HepG2 (cell line): ENCODE results near the gene NCOA3. TPM values are rescaled to one million over a fixed set of nuclear protein-coding genes. Genes with fewer than 3 reads are reported as not detected.

Source experiments
- CBX5 ChIP-seq: sonication (generic); formaldehyde crosslinking; IDR thresholded peaks from 2 replicates; pipeline ENCODE4 v1.4.0; 2020; ENCODE audit warnings: missing genetic modification reagents, borderline replicate concordance
- FOXC1 ChIP-seq: sonication (generic); formaldehyde crosslinking; IDR thresholded peaks from 2 replicates; pipeline ENCODE4 v1.8.0; 2022; ENCODE audit warnings: mild to moderate bottlenecking, missing genetic modification reagents, borderline replicate concordance
- ISL2 ChIP-seq: sonication (generic); formaldehyde crosslinking; IDR thresholded peaks from 2 replicates; pipeline ENCODE4 v1.5.0; 2020; ENCODE audit warnings: missing genetic modification reagents
- KAT8 ChIP-seq: IDR thresholded peaks from 2 replicates; pipeline ENCODE4 v1.6.1; 2016; ENCODE audit warnings: missing genetic modification reagents, missing compliant biosample characterization
- NONO ChIP-seq, 2 experiments: fragments of 450-650 bp in 1 of 2; sonication (generic) in 1 of 2; formaldehyde crosslinking in 1 of 2; IDR thresholded peaks in 1 of 2; conservative IDR thresholded peaks in 1 of 2; 2 replicates each; pipeline versions ENCODE4 v1.6.1 to v1.8.0; 2017 to 2022; ENCODE audit warnings: mild to moderate bottlenecking in 1 of 2, missing genetic modification reagents in 1 of 2, moderate library complexity in 1 of 2
- THAP11 ChIP-seq: IDR thresholded peaks from 2 replicates; pipeline ENCODE4 v1.6.1; 2016; ENCODE audit warnings: missing biosample characterization, missing genetic modification reagents
- TOPORS ChIP-seq: sonication (generic); formaldehyde crosslinking; IDR thresholded peaks from 2 replicates; pipeline ENCODE4 v1.8.0; 2023; ENCODE audit warnings: mild to moderate bottlenecking, missing genetic modification reagents
- ZC3H4 ChIP-seq: sonication (generic); formaldehyde crosslinking; IDR thresholded peaks from 2 replicates; pipeline ENCODE4 v1.4.0; 2020; ENCODE audit warnings: missing genetic modification reagents, borderline replicate concordance
- ZNF317 ChIP-seq: sonication (generic); formaldehyde crosslinking; IDR thresholded peaks from 2 replicates; pipeline ENCODE4 v1.5.0; 2020; ENCODE audit warnings: mild to moderate bottlenecking, missing genetic modification reagents
- ZNF7 ChIP-seq: IDR thresholded peaks from 2 replicates; pipeline ENCODE4 v1.6.1; 2016; ENCODE audit warnings: missing biosample characterization, missing genetic modification reagents
- ZNF83 ChIP-seq: sonication (generic); formaldehyde crosslinking; IDR thresholded peaks from 2 replicates; pipeline ENCODE4 v1.4.0; 2020; ENCODE audit warnings: missing genetic modification reagents, mild to moderate bottlenecking, borderline replicate concordance
- ZSCAN22 ChIP-seq: sonication (generic); formaldehyde crosslinking; IDR thresholded peaks from 2 replicates; pipeline ENCODE4 v1.4.0; 2020; ENCODE audit warnings: mild to moderate bottlenecking, missing genetic modification reagents
- polyA plus RNA-seq, 8 experiments: library from polyadenylated mRNA; depleted of rRNA in 3 of 8; stranded (reverse) in 7 of 8; unstranded in 1 of 8; fragments of >200 nt; fragmentation: Illumina TruSeq in 4 of 8; extraction: Trizol in 4 of 8; gene quantifications; 2 replicates each; pipeline versions ENCODE4 v1.2.1 to v1.2.3, GENCODE V29; 2011 to 2016; ENCODE audit warnings: low read depth in 4 of 8, missing spikeins in 1 of 8, mixed read lengths in 1 of 8; ENCODE audit not compliant: insufficient read depth in 1 of 8
- total RNA-seq, 5 experiments: library from RNA; depleted of rRNA; stranded (reverse); fragments of >200 nt; fragmentation: Illumina TruSeq; extraction: Trizol; gene quantifications; 2 replicates each; pipeline ENCODE4 v1.2.3, GENCODE V29; 2016; ENCODE audit warnings: low read depth in 1 of 5
- TF ChIP-seq, protein P1 (sequence below): sonication (generic); formaldehyde crosslinking; IDR thresholded peaks from one replicate; pipeline ENCODE4 v1.5.1; 2020; ENCODE audit warnings: mild to moderate bottlenecking, missing genetic modification reagents; ENCODE audit errors: not compliant biosample characterization
- TF ChIP-seq, protein P2 (sequence below): sonication (generic); formaldehyde crosslinking; IDR thresholded peaks from 2 replicates; pipeline ENCODE4 v1.5.0; 2020; ENCODE audit warnings: mild to moderate bottlenecking, missing genetic modification reagents

The NCOA3 gene
- total and polyA plus RNA-seq, 2 of the 13 experiments (the other 11 are each of a cell fraction or from before 2014, with no cell fraction given): 35.0 to 56.8 TPM

DNA sequence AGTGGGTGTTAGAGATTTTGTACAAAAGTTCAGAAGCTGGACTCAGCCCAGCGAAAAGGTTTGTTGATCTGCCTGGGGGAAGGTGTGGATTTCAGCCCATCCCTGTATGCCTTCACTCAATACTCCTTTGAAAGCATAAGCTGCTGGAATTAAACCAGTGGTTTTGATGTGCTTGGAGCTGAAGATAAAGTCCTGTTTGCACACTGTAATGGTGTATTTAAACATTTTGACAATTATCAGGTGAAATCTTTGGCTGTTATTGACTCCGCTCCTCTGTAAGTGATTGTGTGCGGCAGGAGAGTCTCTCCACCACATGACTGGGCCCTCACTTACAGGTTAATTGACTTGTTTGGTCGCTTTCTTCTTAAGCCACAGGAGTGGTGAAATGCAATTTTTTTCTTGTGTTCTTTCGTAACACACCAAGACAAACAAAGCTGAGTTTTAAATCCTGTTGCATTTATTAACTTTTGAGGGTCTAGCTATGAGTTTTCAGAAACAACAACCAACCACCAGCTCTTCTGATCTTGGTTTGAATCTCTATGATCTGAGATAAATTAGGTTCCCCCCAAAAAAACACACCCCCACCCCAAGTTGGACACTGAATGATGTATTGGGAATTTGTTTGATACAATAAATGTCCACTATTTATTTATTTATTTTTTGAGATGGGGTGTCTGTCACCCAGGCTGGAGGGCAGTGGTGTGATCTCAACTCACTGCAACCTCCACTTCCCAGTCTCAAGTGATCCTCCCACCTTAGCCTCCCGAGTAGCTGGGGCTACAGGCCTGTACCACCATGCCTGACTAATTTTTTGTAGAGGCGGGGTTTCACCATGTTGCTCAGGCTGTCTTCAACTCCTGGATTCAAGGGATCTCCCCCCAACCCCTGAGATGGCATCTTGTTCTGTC lies 46.3 kb upstream of the NCOA3 start (continued):
- TF ChIP-seq, protein P1, sequence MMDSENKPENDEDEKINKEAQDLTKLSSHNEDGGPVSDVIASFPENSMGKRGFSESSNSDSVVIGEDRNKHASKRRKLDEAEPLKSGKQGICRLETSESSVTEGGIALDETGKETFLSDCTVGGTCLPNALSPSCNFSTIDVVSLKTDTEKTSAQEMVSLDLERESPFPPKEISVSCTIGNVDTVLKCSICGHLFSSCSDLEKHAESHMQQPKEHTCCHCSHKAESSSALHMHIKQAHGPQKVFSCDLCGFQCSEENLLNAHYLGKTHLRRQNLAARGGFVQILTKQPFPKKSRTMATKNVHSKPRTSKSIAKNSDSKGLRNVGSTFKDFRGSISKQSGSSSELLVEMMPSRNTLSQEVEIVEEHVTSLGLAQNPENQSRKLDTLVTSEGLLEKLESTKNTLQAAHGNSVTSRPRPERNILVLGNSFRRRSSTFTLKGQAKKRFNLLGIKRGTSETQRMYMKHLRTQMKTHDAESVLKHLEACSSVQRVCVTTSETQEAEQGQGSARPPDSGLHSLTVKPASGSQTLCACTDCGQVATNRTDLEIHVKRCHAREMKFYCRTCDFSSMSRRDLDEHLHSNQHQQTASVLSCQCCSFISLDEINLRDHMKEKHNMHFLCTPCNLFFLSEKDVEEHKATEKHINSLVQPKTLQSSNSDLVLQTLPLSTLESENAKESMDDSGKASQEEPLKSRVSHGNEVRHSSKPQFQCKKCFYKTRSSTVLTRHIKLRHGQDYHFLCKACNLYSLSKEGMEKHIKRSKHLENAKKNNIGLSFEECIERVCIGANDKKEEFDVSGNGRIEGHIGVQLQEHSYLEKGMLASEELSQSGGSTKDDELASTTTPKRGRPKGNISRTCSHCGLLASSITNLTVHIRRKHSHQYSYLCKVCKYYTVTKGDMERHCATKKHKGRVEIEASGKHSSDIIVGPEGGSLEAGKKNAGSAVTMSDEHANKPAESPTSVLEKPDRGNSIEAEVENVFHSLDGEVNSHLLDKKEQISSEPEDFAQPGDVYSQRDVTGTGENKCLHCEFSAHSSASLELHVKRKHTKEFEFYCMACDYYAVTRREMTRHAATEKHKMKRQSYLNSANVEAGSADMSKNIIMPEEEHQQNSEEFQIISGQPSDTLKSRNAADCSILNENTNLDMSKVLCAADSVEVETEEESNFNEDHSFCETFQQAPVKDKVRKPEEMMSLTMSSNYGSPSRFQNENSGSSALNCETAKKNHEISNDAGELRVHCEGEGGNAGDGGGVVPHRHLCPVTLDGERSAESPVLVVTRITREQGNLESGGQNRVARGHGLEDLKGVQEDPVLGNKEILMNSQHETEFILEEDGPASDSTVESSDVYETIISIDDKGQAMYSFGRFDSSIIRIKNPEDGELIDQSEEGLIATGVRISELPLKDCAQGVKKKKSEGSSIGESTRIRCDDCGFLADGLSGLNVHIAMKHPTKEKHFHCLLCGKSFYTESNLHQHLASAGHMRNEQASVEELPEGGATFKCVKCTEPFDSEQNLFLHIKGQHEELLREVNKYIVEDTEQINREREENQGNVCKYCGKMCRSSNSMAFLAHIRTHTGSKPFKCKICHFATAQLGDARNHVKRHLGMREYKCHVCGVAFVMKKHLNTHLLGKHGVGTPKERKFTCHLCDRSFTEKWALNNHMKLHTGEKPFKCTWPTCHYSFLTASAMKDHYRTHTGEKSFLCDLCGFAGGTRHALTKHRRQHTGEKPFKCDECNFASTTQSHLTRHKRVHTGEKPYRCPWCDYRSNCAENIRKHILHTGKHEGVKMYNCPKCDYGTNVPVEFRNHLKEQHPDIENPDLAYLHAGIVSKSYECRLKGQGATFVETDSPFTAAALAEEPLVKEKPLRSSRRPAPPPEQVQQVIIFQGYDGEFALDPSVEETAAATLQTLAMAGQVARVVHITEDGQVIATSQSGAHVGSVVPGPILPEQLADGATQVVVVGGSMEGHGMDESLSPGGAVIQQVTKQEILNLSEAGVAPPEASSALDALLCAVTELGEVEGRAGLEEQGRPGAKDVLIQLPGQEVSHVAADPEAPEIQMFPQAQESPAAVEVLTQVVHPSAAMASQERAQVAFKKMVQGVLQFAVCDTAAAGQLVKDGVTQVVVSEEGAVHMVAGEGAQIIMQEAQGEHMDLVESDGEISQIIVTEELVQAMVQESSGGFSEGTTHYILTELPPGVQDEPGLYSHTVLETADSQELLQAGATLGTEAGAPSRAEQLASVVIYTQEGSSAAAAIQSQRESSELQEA (CRISPR knock-in tag): no peak
- TF ChIP-seq ZSCAN22 (CRISPR knock-in tag) (peak; percentile 83; the same call in 1 of the 2 replicates), KAT8 (CRISPR knock-in tag) (peak; percentile 89), FOXC1 (CRISPR knock-in tag) (peak; percentile 79), TOPORS (CRISPR knock-in tag) (peak; percentile 93), NONO (IDR thresholded peaks at IDR 0.05) (no peak), NONO (CRISPR knock-in tag; conservative IDR thresholded peaks at IDR 0.05) (no peak; the same call in 1 of the 2 replicates), ZNF317 (CRISPR knock-in tag) (peak; percentile 92), THAP11 (CRISPR knock-in tag) (peak; percentile 81; the same call in 1 of the 2 replicates), ZNF7 (no peak), ZC3H4 (CRISPR knock-in tag) (no peak), CBX5 (CRISPR knock-in tag) (peak; percentile 81), ZNF83 (no peak), ISL2 (CRISPR knock-in tag) (peak; percentile 100)
- TF ChIP-seq, protein P2, sequence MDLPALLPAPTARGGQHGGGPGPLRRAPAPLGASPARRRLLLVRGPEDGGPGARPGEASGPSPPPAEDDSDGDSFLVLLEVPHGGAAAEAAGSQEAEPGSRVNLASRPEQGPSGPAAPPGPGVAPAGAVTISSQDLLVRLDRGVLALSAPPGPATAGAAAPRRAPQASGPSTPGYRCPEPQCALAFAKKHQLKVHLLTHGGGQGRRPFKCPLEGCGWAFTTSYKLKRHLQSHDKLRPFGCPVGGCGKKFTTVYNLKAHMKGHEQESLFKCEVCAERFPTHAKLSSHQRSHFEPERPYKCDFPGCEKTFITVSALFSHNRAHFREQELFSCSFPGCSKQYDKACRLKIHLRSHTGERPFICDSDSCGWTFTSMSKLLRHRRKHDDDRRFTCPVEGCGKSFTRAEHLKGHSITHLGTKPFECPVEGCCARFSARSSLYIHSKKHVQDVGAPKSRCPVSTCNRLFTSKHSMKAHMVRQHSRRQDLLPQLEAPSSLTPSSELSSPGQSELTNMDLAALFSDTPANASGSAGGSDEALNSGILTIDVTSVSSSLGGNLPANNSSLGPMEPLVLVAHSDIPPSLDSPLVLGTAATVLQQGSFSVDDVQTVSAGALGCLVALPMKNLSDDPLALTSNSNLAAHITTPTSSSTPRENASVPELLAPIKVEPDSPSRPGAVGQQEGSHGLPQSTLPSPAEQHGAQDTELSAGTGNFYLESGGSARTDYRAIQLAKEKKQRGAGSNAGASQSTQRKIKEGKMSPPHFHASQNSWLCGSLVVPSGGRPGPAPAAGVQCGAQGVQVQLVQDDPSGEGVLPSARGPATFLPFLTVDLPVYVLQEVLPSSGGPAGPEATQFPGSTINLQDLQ (CRISPR knock-in tag): no peak; the same call in 1 of the 2 replicates
